ENCODE data around the gene ANTXR1.

DNA sequence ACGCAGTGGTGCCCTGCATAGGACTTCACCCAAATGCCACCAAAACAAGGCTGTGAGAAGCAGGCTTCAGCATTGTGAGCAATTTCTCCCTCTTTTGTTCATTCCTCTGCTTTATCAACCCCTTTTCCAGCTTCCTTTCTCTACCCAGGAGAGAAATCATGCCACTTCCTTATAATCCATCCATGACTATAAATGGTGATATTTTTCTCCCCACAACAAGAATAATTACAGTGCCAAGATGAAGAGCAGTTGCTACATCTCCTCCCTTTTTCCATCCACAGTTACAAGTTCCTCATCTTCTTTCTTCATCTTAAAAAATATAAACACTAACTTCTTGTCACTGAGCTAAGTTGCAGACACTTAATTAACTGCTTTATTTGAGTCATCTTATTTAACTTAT, 167.2 kb downstream of the ANTXR1 start:
- TF ChIP-seq, protein P1, sequence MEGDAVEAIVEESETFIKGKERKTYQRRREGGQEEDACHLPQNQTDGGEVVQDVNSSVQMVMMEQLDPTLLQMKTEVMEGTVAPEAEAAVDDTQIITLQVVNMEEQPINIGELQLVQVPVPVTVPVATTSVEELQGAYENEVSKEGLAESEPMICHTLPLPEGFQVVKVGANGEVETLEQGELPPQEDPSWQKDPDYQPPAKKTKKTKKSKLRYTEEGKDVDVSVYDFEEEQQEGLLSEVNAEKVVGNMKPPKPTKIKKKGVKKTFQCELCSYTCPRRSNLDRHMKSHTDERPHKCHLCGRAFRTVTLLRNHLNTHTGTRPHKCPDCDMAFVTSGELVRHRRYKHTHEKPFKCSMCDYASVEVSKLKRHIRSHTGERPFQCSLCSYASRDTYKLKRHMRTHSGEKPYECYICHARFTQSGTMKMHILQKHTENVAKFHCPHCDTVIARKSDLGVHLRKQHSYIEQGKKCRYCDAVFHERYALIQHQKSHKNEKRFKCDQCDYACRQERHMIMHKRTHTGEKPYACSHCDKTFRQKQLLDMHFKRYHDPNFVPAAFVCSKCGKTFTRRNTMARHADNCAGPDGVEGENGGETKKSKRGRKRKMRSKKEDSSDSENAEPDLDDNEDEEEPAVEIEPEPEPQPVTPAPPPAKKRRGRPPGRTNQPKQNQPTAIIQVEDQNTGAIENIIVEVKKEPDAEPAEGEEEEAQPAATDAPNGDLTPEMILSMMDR (IDR thresholded peaks at IDR 0.05 in 8 of 11, conservative IDR thresholded peaks at IDR 0.05 in 3 of 11), result no peak
- no peak for TF ChIP-seq POLR2AphosphoS5 (IDR thresholded peaks at IDR 0.05)
- no peak for TF ChIP-seq POLR2A (IDR thresholded peaks at IDR 0.05)

Measured in spleen (tissue), 7 donors.